Esophagus muscularis mucosa (tissue), 4 donors: Measurements from ENCODE around the gene PRM2. TPM values are rescaled to one million over a fixed set of nuclear protein-coding genes. Genes with fewer than 3 reads are reported as not detected.

Source experiments
- DNase-seq: peaks from one replicate; pipeline ENCODE4 v3.0.0-alpha.2; 2017; ENCODE audit errors: extremely low spot score
- H3K27ac ChIP-seq, 4 donors: fragments of 200-600 bp; sonication (generic); replicated peaks in 1 of 4; 1 replicate in 3 of 4; 2 replicates in 1 of 4; pipeline ENCODE4 v1.5.1; 2016 to 2019; ENCODE audit warnings: mild to moderate bottlenecking in 1 of 4
- H3K27me3 ChIP-seq, 4 donors: fragments of 200-600 bp; sonication (generic); one replicate each; pipeline versions ENCODE4 v1.5.1 to v1.6.0; 2016 to 2019
- H3K36me3 ChIP-seq, 4 donors: fragments of 200-600 bp; sonication (generic); one replicate each; pipeline ENCODE4 v1.5.1; 2016 to 2019
- H3K4me1 ChIP-seq, 4 donors: fragments of 200-600 bp; sonication (generic); one replicate each; pipeline ENCODE4 v1.5.1; 2016 to 2019
- H3K4me3 ChIP-seq, 4 donors: fragments of 200-600 bp; sonication (generic); 1 replicate in 2 of 4; 2 replicates in 2 of 4; pipeline ENCODE4 v1.5.1; 2016 to 2019; ENCODE audit warnings: mild to moderate bottlenecking in 4 of 4, moderate library complexity in 1 of 4
- H3K9me3 ChIP-seq, 4 donors: fragments of 200-600 bp; sonication (generic); 1 replicate in 3 of 4; 2 replicates in 1 of 4; pipeline ENCODE4 v1.5.1; 2016 to 2019
- CTCF ChIP-seq, 3 experiments: fragments of 200-600 bp in 2 of 3; fragments of 450-650 bp in 1 of 3; sonication (generic) in 2 of 3; IDR thresholded peaks; one replicate each; pipeline ENCODE4 v1.5.1; 2017 to 2019; ENCODE audit warnings: antibody characterized with exemption in 3 of 3, mild to moderate bottlenecking in 2 of 3, moderate library complexity in 1 of 3
- EP300 ChIP-seq: sonication (generic); formaldehyde crosslinking; IDR thresholded peaks from one replicate; pipeline ENCODE4 v1.6.1; 2017; ENCODE audit warnings: antibody characterized with exemption
- POLR2A ChIP-seq: fragments of 450-650 bp; IDR thresholded peaks from one replicate; pipeline ENCODE4 v1.6.1; 2017; ENCODE audit warnings: antibody characterized with exemption, moderate library complexity, mild to moderate bottlenecking, low read depth
- POLR2AphosphoS5 ChIP-seq, 2 donors: sonication (generic); formaldehyde crosslinking; IDR thresholded peaks; one replicate each; pipeline ENCODE4 v1.6.1; 2017; ENCODE audit warnings: antibody characterized with exemption in 2 of 2
- WGBS: methylation state at CpG from one replicate; pipeline ENCODE4 v1.1.5; 2018; 5-methylcytosine and 5-hydroxymethylcytosine counted together
- intact Hi-C: fragments of 100-400 bp; cut with DNase I; formaldehyde crosslinking; loops from one replicate; pipeline ENCODE4 v1.15.1; 2023
- total RNA-seq, 4 donors: library from RNA; depleted of rRNA; stranded (reverse); fragments of >200 nt; gene quantifications; one replicate each; pipeline versions ENCODE4 v1.1.0 to v1.2.1, GENCODE V29; 2016

PRM2 gene
- total RNA-seq, 4 donors from 2014 or later = not detected

- TF ChIP-seq EP300 (no peak), POLR2AphosphoS5 (IDR thresholded peaks at IDR 0.05) (no peak), CTCF (IDR thresholded peaks at IDR 0.05) (no peak), POLR2A (no peak)
- 54% methylated on average over 4 of the region's 4 CpGs for WGBS
Measured at GRCh38 chr16:11283820-11284248, 7.6 kb upstream of the PRM2 start.

GRCh38 chr16:11280616-11281522 lies 4.6 kb upstream of the PRM2 start, which contains the start of gene PRM1:
TSS of gene PRM1 (minus strand) at chr16:11281330. CDS start at chr16:11281238, 92 bp downstream.
- 87% methylated on average over 23 of the region's 25 CpGs for WGBS
- no peak for TF ChIP-seq POLR2AphosphoS5 (IDR thresholded peaks at IDR 0.05)
- TF ChIP-seq CTCF (IDR thresholded peaks at IDR 0.05) = no peak

More at GRCh38 chr16:11283820-11284248, 7.6 kb upstream of the PRM2 start:
- no peaks in the 10 kb centered on the region for H3K9me3 ChIP-seq
- H3K4me1 ChIP-seq = no peaks in the 10 kb centered on the region
- no peak for DNase-seq
- no peak overlapping the region for H3K27ac ChIP-seq
- no peaks in the 10 kb centered on the region for H3K27me3 ChIP-seq
- intact Hi-C loops = no loop called here
- H3K36me3 ChIP-seq = no peaks in the 10 kb centered on the region
- H3K4me3 ChIP-seq = no peak overlapping the region

GRCh38 chr16:11278681-11279628 lies 2.7 kb upstream of the PRM2 start:
- WGBS = 89% methylated on average over 7 of the region's 7 CpGs

More at GRCh38 chr16:11280616-11281522, 4.6 kb upstream of the PRM2 start, which contains the start of gene PRM1:
- no peaks in the 10 kb centered on the region for H3K36me3 ChIP-seq
- H3K4me3 ChIP-seq = no peak within 1 kb of the TSS
- H3K27me3 ChIP-seq = no peaks in the 10 kb centered on the region
- intact Hi-C loops = no loop called here
- H3K4me1 ChIP-seq = no peaks in the 10 kb centered on the region
- no peaks in the 10 kb centered on the region for H3K9me3 ChIP-seq
- no peak for DNase-seq
- no peak within 1 kb of the TSS for H3K27ac ChIP-seq

More at GRCh38 chr16:11278681-11279628, 2.7 kb upstream of the PRM2 start:
- Histone ChIP-seq H3K4me3 (no peak overlapping the region), H3K4me1 (no peaks in the 10 kb centered on the region), H3K27me3 (no peaks in the 10 kb centered on the region), H3K9me3 (no peaks in the 10 kb centered on the region), H3K27ac (no peak overlapping the region), H3K36me3 (no peaks in the 10 kb centered on the region)
- TF ChIP-seq EP300 = no peak
- TF ChIP-seq POLR2A = no peak
- no peak for TF ChIP-seq CTCF (IDR thresholded peaks at IDR 0.05)
- TF ChIP-seq POLR2AphosphoS5 (IDR thresholded peaks at IDR 0.05) = no peak
- no peak for DNase-seq
- intact Hi-C loops = no loop called here
